Measurements from ENCODE around the gene NDUFV1.
"Not testable (repeated sequence)": the region's sequence is repeated elsewhere in the genome, so short reads cannot be mapped to it uniquely, and the experiment has no call there.

The NDUFV1 gene

DNA sequence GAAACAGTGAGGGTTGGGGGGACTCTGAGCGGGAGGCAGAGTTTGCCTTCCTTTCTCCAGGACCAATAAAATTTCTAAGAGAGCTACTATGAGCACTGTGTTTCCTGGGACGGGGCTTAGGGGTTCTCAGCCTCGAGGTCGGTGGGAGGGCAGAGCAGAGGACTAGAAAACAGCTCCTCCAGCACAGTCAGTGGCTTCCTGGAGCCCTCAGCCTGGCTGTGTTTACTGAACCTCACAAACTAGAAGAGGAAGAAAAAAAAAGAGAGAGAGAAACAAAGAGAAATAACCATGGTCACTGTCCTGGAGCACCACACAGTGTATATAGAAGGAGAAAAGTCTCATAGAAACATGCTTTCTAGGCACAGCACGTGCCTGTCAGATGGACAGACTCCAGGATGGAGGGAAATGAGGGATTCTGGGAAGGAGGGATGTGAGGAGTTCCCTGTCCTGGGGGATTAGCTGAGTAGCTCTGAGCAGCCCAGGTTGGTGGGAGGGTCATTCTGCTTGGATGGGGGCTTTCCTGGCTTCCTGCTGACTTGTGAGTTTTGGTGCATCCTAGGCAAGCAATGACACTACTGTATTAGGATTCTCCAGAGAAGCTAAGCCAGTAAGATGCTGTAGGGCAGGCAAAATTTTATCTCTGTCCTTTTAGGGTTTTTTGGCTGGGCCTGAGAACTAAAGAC is 20.0 kb upstream of the NDUFV1 start:
- no peak for DNase-seq

DNA sequence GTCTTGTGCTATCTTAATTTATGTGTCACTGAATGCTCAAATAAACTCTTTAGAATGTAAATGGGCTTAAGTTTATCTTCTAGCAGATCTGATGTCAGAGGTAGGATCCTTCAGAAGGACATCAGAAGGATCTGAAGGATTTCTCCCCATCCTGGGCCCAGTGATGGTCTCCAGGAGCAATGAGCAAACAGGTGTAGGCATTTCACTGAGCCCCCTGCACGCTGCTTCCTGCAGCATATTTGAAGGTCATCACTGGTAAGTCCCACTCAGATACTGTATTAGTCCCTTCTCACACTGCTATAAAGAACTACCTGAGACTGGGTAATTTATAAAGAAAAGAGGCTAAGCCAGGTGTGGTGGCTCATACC is 18.6 kb upstream of the NDUFV1 start:
- no peak for DNase-seq

DNA sequence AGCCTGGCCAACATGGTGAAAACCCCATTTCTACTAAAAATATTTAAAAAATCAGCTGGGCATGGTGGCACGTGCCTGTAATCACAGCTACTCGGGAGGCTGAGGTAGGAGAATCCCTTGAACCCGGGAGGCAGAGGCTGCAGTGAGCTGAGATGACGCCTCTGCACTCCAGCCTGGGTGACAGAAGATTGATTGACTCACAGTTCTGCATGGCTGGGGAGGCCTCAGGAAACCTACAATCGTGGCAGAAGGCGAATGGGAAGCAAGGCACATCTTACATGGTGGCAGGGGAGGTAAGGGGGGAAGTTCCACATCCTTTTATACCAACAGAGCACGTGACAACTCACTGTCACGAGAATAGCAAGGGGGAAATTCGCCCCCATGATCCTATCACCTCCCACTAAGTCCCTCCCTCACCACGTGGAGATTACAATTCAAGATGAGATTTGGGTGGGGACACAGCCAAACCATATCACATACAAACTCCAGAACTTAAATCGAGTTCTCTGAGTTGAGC is 17.8 kb upstream of the NDUFV1 start:
- DNase-seq, result not testable (repeated sequence)

DNA sequence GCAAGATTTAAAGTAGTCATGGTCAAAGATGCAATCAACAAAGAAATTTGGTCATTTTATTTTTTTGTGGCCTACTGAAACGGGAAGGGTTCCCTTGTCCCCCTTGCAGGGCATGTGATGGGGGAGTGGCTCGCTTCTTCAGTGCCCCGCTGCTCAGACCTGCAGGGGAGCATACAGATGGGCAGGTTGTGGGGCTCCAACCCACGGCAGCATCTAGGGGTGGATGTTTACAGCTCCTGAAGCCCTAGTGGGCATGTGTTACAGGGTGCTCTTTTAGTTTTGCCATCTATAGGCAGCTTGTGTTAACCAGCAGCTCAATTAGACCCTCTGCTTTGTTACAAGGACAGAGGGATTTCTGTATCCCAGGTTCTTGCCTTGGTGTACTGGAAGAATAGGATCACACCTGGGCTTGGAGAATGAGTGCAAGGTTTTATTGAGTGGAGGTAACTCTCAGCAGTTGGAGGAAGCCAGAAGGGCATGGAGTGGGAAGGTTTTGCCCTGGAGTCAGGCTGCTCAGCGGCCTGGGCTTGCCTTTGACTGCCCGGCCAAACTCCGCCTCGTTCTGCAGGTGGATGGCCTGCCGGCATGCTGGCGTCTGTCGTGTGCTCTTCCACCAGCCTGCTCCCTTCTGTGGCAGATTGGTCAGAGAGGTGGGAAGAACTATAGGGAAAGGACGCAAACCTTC is 13.7 kb upstream of the NDUFV1 start:
- no peak for DNase-seq

DNA sequence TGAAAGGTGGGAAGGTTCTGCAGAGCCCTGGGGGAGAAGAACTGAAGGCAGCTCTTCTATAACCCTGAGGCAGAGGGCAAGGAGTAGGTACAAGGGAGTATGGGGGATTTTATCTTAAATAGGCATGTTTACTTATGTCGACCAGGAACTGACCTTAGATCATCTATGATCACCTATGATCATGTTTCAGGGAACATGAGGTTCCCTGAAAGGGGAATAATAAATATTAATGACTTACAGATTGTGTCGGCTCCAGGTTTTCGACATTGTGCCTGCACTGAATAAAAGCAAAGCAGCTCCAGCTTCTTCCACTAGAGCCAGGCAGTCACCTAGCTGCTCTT is 13.2 kb upstream of the NDUFV1 start:
- no peak for DNase-seq

DNA sequence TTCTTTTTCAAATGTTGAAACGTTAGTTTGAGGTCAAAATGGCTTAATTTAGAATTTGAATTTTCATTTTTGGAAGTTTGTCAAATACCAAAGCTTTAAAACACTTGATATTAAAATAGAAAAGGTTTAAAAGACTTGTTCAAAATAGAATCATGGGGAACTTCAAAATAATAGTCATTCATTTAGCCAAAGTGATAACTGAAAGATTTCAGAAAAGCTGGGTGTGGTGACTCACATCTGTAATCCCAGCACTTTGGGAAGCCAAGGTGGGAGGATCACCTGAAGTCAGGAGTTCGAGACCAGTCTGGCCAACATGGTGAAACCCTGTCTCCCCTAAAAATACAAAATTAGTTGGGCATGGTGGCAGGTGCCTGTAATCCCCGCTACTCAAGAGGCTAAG is 12.3 kb upstream of the NDUFV1 start:
- no peak for DNase-seq

DNA sequence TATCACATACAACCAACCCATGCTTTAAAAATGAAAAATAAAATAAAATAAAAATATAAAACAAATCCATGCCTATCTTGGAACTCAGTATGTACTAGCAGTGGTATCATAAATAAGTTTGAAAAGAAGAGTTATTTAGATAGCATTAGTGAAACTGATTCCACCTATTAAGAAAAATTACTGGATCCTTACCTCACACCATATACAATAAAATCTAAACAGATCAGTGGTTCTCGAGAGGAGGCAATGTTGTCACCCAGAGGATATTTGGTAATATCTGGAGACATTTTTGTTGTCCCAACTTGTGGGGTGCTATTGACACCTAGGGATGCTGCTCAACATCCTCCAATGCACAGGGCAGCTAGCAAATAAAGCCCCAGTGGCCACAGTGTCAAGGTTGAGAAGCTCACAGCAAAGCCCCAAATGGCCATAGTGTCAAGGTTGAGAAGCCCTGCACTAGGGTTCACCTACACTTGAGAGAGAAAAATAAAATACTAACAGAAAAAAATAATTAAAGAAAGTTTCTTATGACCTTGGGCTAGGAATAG is 9.9 kb upstream of the NDUFV1 start:
- DNase-seq, result no peak

DNA sequence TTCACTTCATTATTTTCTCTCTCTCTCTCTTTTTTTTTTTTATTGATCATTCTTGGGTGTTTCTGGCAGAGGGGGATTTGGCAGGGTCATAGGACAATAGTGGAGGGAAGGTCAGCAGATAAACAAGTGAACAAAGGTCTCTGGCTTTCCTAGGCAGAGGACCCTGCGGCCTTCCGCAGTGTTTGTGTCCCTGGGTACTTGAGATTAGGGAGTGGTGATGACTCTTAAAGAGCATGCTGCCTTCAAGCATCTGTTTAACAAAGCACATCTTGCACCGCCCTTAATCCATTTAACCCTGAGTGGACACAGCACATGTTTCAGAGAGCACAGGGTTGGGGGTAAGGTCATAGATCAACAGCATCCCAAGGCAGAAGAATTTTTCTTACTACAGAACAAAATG is 9.3 kb upstream of the NDUFV1 start:
- DNase-seq, result not testable (repeated sequence)

DNA sequence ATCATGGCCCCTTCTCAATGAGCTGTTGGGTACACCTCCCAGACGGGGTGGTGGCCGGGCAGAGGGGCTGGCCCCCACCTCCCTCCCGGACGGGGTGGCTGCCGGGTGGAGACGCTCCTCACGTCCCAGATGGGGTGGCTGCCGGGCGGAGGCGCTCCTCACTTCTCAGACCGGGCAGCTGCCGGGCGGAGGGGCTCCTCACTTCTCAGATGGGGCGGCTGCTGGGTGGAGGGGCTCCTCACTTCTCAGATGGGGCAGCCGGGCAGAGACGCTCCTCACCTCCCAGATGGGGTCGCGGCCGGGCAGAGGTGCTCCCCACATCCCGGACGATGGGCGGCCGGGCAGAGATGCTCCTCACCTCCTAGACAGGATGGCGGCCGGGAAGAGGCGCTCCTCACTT is 8.8 kb upstream of the NDUFV1 start:
- DNase-seq, result not testable (repeated sequence)

DNA sequence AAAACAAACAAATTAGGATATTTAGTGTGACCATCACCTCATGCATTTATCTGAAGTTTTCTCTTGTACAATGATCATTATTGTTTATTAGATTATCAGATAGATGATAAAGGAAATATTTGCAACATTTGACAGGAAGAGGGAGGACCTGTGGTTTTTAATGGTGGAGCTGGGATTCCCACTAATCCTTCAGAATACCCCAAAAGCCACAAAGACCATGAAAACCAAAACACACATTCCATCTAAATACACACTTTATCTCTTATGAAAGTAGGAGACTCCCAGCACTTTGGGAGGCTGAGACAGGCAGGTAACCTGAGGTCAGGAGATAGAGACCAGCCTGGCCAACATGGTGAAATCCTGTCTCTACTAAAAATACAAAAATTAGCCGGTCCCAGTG is 7.6 kb upstream of the NDUFV1 start:
- DNase-seq, result no peak

DNA sequence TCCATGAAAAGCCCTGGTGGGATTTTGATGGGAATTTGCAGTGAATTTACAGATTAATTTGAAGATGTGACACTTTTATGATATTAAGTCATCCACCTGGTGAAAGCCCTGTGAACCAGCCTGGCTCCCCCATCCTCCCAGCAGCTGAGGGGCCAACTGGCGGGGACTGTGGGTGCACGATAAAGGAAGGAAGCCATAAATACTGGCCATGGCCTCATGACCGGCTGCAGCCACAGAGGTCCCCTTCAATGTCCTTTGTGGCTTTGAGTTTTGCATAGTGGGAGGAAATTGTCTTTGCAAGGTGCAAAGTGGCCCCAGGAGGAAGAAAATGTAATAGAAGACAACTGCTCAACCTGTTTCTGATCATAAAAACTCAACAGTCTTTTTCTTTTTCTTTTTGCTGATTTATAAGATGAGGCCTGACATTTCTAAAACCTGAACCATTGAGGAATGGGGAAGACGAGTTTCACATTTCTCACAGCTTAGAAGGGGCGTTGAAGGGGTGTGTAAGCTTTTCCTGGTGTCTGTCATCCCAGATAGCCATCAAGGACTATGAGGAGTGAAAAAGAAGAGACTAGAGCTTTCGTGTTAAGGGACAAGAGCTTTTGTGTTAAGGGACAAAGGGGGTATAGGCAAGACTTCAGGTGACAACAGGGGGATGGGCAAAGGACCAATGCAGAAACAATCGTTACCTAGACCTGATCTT is 6.3 kb upstream of the NDUFV1 start:
- DNase-seq, result no peak

DNA sequence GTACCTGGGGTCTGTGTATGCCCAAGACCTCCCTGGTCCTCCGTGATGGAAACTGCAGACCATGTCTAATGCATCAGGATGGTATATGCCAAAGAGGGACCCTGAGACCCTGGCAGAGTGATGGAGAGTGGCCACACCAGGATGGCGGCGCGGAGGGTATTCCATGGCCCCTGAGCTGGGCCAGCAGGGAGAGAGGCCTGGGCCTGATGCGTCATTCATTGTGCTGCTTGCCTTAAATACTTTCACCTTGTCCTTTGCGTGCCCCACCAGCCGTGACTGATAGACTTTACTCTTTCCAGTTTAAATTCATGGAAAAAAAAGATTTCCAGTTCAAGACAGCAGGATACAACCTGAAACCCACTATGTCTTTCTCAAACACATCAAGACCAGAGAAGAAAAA is 5.6 kb upstream of the NDUFV1 start:
- DNase-seq, result no peak

DNA sequence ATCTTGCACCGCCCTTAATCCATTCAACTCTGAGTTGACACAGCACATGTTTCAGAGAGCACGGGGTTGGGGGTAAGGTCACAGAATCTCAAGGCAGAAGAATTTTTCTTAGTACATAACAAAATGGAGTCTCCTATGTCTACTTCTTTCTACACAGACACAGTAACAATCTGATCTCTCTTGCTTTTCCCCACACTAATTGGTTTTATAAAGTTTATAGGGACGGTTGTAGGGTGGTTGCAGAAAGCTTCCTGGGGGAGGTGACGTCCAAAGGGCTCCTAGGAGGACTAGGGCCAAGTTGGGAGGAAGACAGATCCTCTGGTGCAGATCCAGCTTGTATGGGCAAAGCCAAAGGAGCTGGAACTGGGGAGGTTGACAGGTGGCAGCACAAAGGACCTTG is 2.6 kb upstream of the NDUFV1 start:
- DNase-seq, result not testable (repeated sequence)

DNA sequence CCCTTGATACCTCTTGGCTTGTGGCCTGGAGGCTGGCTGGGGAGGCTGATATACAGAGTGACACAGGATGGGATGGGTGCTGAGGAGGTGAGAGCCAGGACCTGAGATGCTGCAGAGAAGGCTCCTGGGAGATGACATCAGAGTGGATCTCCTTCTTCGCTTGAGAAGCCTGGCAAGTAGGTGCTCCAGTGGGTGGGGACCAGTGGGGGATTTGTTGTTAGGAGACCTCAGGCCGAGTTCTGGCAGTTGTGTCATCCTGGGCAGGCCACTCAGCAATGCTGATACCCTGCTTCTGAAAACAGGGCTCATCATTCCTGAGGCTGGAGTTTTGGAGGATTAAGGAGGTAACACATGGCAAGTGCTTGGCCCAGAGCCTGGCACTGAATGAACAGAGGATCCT is 1.9 kb upstream of the NDUFV1 start:
- no peak for DNase-seq

DNA sequence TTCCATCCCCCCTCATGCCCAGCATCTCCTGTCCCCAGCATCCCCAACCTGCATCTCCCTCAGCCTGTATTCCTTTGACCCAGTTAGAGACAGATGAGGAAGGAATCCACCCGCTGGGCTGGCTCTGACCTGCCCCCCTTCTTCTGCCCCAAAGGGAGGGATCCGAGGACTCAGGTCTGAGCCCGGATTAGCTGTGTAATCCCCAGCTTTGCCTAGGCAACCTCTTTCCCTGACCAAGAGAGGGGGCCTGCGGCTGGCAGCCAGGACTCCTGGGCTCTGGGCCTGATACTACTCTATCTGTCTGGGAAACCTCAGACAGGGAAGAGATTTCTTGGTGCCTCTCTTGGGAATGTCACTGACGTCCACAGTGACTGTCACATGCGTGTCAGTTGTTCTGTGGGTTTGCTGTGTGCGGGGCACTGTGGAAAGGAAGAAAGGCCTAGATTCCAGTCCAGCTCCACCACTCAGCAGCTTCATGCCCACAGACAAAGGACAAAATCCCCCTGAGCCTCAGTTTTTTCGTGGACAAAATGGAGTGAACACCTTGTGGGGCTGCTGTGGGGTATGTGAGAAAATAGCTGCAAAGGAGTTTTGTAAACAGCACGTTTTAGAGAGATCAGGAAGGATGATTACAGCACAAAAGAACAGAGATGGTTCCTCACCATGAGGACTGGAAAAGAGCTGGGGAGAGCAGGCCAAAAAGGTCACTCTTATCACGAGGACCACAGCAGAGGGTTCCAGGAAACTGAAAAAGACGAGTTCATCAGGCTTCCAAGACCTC is 1.3 kb upstream of the NDUFV1 start:
- no peak for DNase-seq

DNA sequence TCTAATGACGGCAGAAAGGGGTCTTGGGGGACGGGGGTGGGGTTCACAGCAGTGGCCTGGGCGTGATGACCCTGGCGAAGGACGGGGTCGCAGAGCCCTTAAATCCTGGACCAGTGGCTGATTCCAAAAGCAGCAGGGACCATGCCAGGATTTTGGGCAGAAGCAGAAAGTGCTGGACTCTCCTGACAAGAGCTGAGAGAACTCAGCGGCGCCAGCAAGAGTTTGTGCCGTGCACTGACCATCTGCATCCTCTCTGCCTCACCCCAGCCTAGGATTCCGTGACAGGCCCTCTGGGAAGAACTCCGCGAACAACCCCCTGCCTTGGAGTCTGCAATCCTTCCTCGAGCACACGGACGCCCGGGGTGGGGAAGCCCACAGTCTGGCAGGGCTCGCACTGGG is 644 bp upstream of the NDUFV1 start:
- DNase-seq, result no peak

DNA sequence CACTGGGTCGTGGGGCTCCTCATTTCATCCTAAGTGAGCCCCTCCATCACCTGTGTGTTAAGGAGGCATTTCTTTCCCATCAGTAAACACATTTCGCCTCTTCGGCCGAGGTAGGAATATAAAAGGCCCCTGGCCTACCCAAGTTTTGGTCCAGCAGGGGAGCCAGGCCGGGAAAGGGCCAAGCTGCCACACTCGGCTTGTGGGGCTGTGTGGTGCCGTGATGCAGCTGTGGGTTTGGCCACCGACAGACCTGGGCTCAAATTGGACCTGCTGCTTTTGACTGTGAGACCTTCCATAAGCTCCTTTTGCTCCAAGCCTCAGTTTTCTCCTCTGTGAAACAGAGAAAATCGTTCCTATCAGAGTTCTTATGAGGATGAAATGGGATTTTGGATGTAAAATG is 771 bp downstream of the NDUFV1 start:
- no peak for DNase-seq

DNA sequence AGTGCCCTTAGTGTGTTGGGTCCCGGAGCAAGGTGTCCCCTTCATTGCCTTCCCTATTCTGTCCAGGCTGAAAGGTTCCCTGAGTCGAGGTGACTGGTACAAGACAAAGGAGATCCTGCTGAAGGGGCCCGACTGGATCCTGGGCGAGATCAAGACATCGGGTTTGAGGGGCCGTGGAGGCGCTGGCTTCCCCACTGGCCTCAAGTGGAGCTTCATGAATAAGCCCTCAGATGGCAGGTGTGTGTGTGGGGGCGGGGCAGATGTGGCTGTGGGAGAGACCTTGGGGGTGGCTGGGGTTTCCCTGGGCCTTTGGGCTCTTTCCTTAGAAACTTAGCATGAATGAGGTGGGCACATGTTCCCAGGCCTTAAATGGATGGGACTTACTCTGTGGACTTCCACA is 1.8 kb downstream of the NDUFV1 start:
- no peak for DNase-seq

DNA sequence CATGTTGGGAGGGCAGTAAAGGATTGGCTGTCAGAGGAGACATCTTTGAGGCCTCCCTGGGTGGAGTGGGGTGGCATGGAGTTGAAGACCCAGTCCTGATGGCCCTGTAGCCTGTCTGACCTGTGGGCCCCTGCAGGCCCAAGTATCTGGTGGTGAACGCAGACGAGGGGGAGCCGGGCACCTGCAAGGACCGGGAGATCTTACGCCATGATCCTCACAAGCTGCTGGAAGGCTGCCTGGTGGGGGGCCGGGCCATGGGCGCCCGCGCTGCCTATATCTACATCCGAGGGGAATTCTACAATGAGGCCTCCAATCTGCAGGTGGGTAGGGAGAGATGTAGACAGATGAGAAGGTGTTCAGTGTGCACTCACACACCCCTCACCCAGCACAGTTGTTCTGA is 2.6 kb downstream of the NDUFV1 start:
- no peak for DNase-seq

DNA sequence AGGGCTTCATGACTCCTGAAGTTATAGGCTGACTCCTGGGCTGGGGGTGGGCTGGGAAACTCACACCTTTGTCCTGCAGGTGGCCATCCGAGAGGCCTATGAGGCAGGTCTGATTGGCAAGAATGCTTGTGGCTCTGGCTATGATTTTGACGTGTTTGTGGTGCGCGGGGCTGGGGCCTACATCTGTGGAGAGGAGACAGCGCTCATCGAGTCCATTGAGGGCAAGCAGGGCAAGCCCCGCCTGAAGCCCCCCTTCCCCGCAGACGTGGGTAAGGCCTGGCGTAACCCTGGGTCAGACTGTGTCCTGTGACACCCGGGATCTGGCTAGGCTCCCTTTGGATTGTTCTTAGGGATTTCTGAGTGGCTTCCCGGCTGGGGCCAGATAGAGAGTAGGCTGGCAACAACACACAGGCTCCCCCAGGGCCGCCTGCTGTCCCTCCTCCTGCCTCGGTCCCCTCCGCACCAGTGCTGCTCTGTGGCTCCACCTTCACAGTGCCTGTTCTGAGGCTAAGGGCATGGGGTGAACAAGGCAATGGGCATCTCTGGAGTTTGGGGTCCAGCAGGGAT is 3.6 kb downstream of the NDUFV1 start:
- no peak for DNase-seq

DNA sequence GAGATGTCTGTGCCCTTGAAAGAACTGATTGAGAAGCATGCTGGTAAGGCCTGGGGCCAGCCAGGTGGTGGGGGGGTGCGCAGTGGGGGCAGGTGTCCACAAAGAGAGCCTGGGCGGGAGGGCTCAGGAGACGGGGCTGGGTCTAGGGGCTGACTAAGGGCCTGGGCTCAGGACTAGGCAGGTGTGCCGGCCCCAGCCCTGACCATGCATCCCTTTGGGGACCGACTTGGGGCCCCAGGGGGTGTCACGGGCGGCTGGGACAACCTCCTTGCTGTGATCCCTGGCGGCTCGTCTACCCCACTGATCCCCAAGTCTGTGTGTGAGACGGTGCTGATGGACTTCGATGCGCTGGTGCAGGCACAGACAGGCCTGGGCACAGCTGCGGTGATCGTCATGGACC is 4.4 kb downstream of the NDUFV1 start:
- DNase-seq, result no peak

DNA sequence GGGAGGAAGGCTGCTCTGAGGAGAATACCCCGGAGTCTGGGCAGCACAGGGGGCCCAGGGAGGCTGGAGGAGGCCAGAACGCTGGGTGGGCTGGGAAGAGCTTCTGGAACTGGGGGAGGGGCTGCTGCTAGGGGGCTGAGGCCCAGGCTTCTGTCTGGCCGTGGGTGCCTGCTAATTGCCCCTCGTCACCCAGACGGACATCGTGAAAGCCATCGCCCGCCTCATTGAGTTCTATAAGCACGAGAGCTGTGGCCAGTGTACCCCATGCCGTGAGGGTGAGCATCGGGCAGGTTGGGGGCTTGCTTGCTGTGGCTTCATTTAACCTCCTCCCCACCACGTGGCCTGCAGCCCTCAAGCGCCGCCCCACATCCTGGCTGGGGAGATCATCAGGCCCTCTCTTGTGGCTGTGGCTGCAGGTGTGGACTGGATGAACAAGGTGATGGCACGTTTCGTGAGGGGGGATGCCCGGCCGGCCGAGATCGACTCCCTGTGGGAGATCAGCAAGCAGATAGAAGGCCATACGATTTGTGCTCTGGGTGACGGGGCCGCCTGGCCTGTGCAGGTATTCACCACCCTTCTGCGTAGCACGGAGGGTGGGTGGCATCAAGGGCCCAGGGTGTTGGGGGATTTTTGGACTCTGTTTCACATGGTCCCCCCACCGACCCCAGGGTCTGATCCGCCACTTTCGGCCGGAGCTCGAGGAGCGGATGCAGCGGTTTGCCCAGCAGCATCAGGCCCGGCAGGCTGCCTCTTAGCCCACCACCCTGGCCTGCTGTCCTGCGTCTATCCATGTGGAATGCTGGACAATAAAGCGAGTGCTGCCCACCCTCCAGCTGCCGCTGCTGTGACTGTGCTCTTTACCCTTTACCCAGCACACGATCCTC is 5.2 kb downstream of the NDUFV1 start:
- DNase-seq, result no peak

All from activated T-cell treated with anti-CD3 and anti-CD28 coated beads, Interleukin-2, amount 50 U/mL, for 48 hours (primary cell).